Esophagus squamous epithelium (tissue), 4 donors: Measurements from ENCODE around the gene SCARB2.

Source experiments
- CTCF ChIP-seq, 6 experiments: fragments of 450-650 bp in 4 of 6; fragments of 200-600 bp in 2 of 6; sonication (generic) in 2 of 6; IDR thresholded peaks; one replicate each; pipeline ENCODE4 v1.5.1; 2016 to 2019; ENCODE audit warnings: antibody characterized with exemption in 6 of 6, mild to moderate bottlenecking in 4 of 6, moderate library complexity in 4 of 6
- POLR2A ChIP-seq, 4 donors: fragments of 450-650 bp; IDR thresholded peaks; one replicate each; pipeline ENCODE4 v1.6.1; 2017; ENCODE audit warnings: antibody characterized with exemption in 4 of 4, mild to moderate bottlenecking in 4 of 4, moderate library complexity in 3 of 4

DNA sequence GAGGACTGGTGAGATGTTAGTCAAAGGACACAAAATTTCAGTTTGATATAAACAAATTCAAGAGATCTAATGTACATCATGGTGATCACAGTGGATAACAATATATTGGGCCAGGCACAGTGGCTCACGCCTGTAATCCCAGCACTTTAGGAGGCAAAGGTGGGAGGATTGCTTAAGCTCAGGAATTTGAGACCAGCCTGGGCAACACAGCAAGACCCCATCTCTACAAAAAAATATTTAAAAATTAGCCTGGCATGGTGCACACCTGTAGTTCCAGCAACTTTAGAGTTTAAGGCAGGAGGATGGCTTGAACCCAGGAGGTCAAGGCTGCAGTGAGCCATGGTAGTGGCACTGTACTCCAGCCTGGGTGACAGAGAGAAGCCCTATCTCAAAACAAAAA is 8.7 kb downstream of the SCARB2 start:
- TF ChIP-seq CTCF (IDR thresholded peaks at IDR 0.05) (no peak), POLR2A (IDR thresholded peaks at IDR 0.05) (no peak)
